K562 (cell line): Measurements from ENCODE around the gene RPL7L1. TPM values are rescaled to one million over a fixed set of nuclear protein-coding genes. Genes with fewer than 3 reads are reported as not detected.
A peak's percentile ranks its signal among the peaks of the same experiment; 100 is the strongest.

Experiments
- ATAC-seq: fragments of 200-7000 bp; cut with Tn5 transposase; 3 replicates; pipeline ENCODE4 v1.9.1; 2020; ENCODE audit warnings: moderate library complexity
- BruUV-seq: library from RNA; stranded (reverse); fragments of 400-500 nt; replicated peaks from 2 replicates; lab custom pipeline; 2021; lab: Mats Ljungman, UMichigan
- CTCF ChIA-PET: fragments of 300-600 bp; formaldehyde crosslinking; extraction: SDS; loops from one replicate; lab custom pipeline; 2021; ENCODE audit warnings: low intra/inter-chr PET ratio; lab: Yijun Ruan, JAX
- POLR2A ChIA-PET: fragments of 300-600, 350-650 bp; sonication (Branson Sonifier 250); formaldehyde crosslinking; extraction: SDS; loops from one replicate; lab custom pipeline; 2021; ENCODE audit warnings: antibody characterized with exemption, inconsistent platforms; lab: Yijun Ruan, JAX
- DNase-seq, 4 experiments: peaks; one replicate each; pipeline versions ENCODE4 v3.0.0 to v3.0.0-alpha.2; 2011 to 2018; ENCODE audit warnings: low spot score in 3 of 4, mixed read lengths in 3 of 4; ENCODE audit errors: extremely low read depth in 1 of 4
- FAIRE-seq: peaks from 2 replicates; lab custom pipeline; 2011; peaks lifted over from hg19 to GRCh38; lab: Jason Lieb, UNC
- H2AFZ ChIP-seq: 2 replicates; pipeline ENCODE4 v1.6.0; 2011; ENCODE audit warnings: low read depth, low read length, control low read depth, inconsistent platforms
- H3K27ac ChIP-seq: fragments of 200-600 bp; 3 replicates; pipeline ENCODE4 v1.8.0; 2011; ENCODE audit warnings: low read depth, mild to moderate bottlenecking, control low read depth, inconsistent platforms, low read length, moderate library complexity, mixed read lengths; ENCODE audit errors: extremely low read depth
- H3K27me3 ChIP-seq, 2 experiments: fragments of 300-600 bp in 1 of 2; 2 replicates in 1 of 2; 3 replicates in 1 of 2; pipeline versions ENCODE4 v1.6.0 to v1.8.0; 2011; ENCODE audit warnings: inconsistent platforms in 2 of 2, low read length in 2 of 2, mild to moderate bottlenecking in 1 of 2, mixed read lengths in 1 of 2, moderate library complexity in 1 of 2; ENCODE audit not compliant: control insufficient read depth in 2 of 2, insufficient read depth in 2 of 2
- H3K36me3 ChIP-seq: fragments of 300-600 bp; 3 replicates; pipeline ENCODE4 v1.8.0; 2011; ENCODE audit warnings: mild to moderate bottlenecking, low read length, inconsistent platforms; ENCODE audit not compliant: control insufficient read depth, insufficient read depth
- H3K4me1 ChIP-seq, 2 experiments: fragments of 200-600 bp in 1 of 2; replicated peaks in 1 of 2; 2 replicates in 1 of 2; 3 replicates in 1 of 2; pipeline versions ENCODE4 v1.5.1 to v1.8.0; 2011; ENCODE audit warnings: inconsistent platforms in 2 of 2, low read length in 2 of 2, mild to moderate bottlenecking in 1 of 2, mixed read lengths in 1 of 2, moderate library complexity in 1 of 2; ENCODE audit not compliant: control insufficient read depth in 2 of 2, insufficient read depth in 2 of 2
- H3K4me2 ChIP-seq: 2 replicates; pipeline ENCODE4 v1.6.1; 2011; ENCODE audit warnings: low read length, control low read depth, inconsistent platforms, mixed read lengths; ENCODE audit not compliant: insufficient read depth
- H3K4me3 ChIP-seq: fragments of 200-600 bp; sonication (generic), shearing (Covaris generic); 2 replicates; pipeline ENCODE4 v1.5.1; 2016; ENCODE audit warnings: control low read depth, inconsistent platforms
- H3K79me2 ChIP-seq: fragments of 200-600 bp; 3 replicates; pipeline ENCODE4 v1.8.0; 2011; ENCODE audit warnings: low read length, inconsistent platforms; ENCODE audit not compliant: control insufficient read depth, insufficient read depth
- H3K9ac ChIP-seq, 2 experiments: 2 replicates each; pipeline versions ENCODE4 v1.6.0 to v1.6.1; 2011; ENCODE audit warnings: low read depth in 2 of 2, low read length in 2 of 2, control low read depth in 1 of 2, inconsistent platforms in 1 of 2, mild to moderate bottlenecking in 1 of 2, mixed read lengths in 1 of 2; ENCODE audit not compliant: insufficient read depth in 1 of 2
- H3K9me1 ChIP-seq: one replicate; pipeline ENCODE4 v1.6.0; 2011; ENCODE audit warnings: inconsistent platforms, mild to moderate bottlenecking, low read length, moderate library complexity; ENCODE audit not compliant: control insufficient read depth, insufficient read depth
- H3K9me3 ChIP-seq: replicated peaks from 2 replicates; pipeline ENCODE4 v1.5.1; 2011; ENCODE audit warnings: low read depth, low read length, inconsistent platforms; ENCODE audit not compliant: control insufficient read depth, insufficient read depth
- H4K20me1 ChIP-seq: replicated peaks from 2 replicates; pipeline ENCODE4 v1.6.1; 2011; ENCODE audit warnings: low read length, inconsistent platforms, mixed read lengths; ENCODE audit not compliant: control insufficient read depth, insufficient read depth
- ASH1L ChIP-seq: fragments of 450-650 bp; IDR thresholded peaks from 2 replicates; pipeline ENCODE4 v1.6.1; 2018; ENCODE audit warnings: borderline replicate concordance, mild to moderate bottlenecking, low read depth; ENCODE audit not compliant: partially characterized antibody
- CBX2 ChIP-seq: fragments of 200-600 bp; sonication (generic); IDR thresholded peaks from one replicate; pipeline ENCODE4 v1.6.1; 2012; ENCODE audit warnings: mild to moderate bottlenecking, low read length, inconsistent platforms; ENCODE audit not compliant: insufficient read depth, poor library complexity, severe bottlenecking
- CEBPB ChIP-seq: fragments of 450-650 bp; IDR thresholded peaks from 2 replicates; pipeline ENCODE4 v1.6.1; 2016; ENCODE audit warnings: missing genetic modification characterization, missing compliant biosample characterization
- ESRRB ChIP-seq: fragments of 250-450 bp; sonication (Bioruptor Pico); IDR thresholded peaks from 2 replicates; pipeline ENCODE4 v1.5.0; 2020; ENCODE audit warnings: mild to moderate bottlenecking, moderate library complexity, borderline replicate concordance
- FOXA3 ChIP-seq, 2 experiments: fragments of 450-650 bp in 1 of 2; sonication (generic) in 1 of 2; formaldehyde crosslinking; IDR thresholded peaks in 1 of 2; conservative IDR thresholded peaks in 1 of 2; 2 replicates each; pipeline versions ENCODE4 v1.4.0 to v1.8.0; 2020 to 2022; ENCODE audit warnings: mild to moderate bottlenecking in 2 of 2, missing genetic modification reagents in 1 of 2
- KDM5B ChIP-seq: fragments of 200-600 bp; sonication (generic); IDR thresholded peaks from 2 replicates; pipeline ENCODE4 v1.6.1; 2012; ENCODE audit warnings: low read depth, mild to moderate bottlenecking, moderate library complexity, low read length, control low read depth, inconsistent platforms; ENCODE audit not compliant: insufficient replicate concordance
- KHSRP ChIP-seq: fragments of 450-650 bp; IDR thresholded peaks from 2 replicates; pipeline ENCODE4 v1.6.1; 2017
- MAX ChIP-seq: sonication (generic); formaldehyde crosslinking; IDR thresholded peaks from 2 replicates; pipeline ENCODE4 v1.9.0; 2022; ENCODE audit warnings: mild to moderate bottlenecking, missing genetic modification reagents
- PBX2 ChIP-seq, 2 experiments: IDR thresholded peaks in 1 of 2; conservative IDR thresholded peaks in 1 of 2; 2 replicates each; pipeline ENCODE4 v1.6.1; 2016; ENCODE audit warnings: low read depth in 2 of 2, mild to moderate bottlenecking in 1 of 2, missing compliant biosample characterization in 1 of 2, missing genetic modification characterization in 1 of 2, moderate library complexity in 1 of 2
- RBFOX2 ChIP-seq: fragments of 200-400 bp; formaldehyde crosslinking; IDR thresholded peaks from 2 replicates; pipeline ENCODE4 v1.6.1; 2017; ENCODE audit warnings: low read depth, mild to moderate bottlenecking, low read length, moderate library complexity
- SP2 ChIP-seq: IDR thresholded peaks from 2 replicates; pipeline ENCODE4 v1.6.1; 2011; ENCODE audit warnings: mild to moderate bottlenecking, low read depth, low read length, moderate library complexity; ENCODE audit not compliant: poor library complexity, severe bottlenecking; ENCODE audit errors: extremely low read depth
- TAF15 ChIP-seq: fragments of 200-400 bp; formaldehyde crosslinking; IDR thresholded peaks from 2 replicates; pipeline ENCODE4 v1.6.1; 2017; ENCODE audit warnings: mild to moderate bottlenecking, low read depth, low read length, moderate library complexity
- TRIM25 ChIP-seq: fragments of 450-650 bp; IDR thresholded peaks from 2 replicates; pipeline ENCODE4 v1.7.0; 2016; ENCODE audit warnings: borderline replicate concordance
- U2AF2 ChIP-seq: fragments of 200-400 bp; formaldehyde crosslinking; optimal IDR thresholded peaks from 2 replicates; pipeline ENCODE3; 2017; ENCODE audit warnings: low read depth, mild to moderate bottlenecking, low read length
- ZBTB2 ChIP-seq: fragments of 450-650 bp; IDR thresholded peaks from 2 replicates; pipeline ENCODE4 v1.6.1; 2016; ENCODE audit warnings: antibody characterized with exemption
- WGBS: fragments of 100-300 bp; shearing (Covaris generic); methylation state at CpG from one replicate; pipeline ENCODE4 v1.1.6; 2016; ENCODE audit warnings: low coverage, mixed read lengths; ENCODE audit not compliant: insufficient coverage; ENCODE audit errors: missing lambda C conversion rate; 5-methylcytosine and 5-hydroxymethylcytosine counted together
- in situ Hi-C: fragments of 300-500 bp; cut with MboI; formaldehyde crosslinking; loops from 4 replicates; pipeline ENCODE4 v1.15.0; 2018; ENCODE audit warnings: inconsistent platforms, mixed read lengths
- intact Hi-C: fragments of 100-400 bp; cut with micrococcal nuclease; formaldehyde crosslinking; loops from 2 replicates; pipeline ENCODE4 v1.14.2; 2022
- polyA plus RNA-seq, 8 experiments: library from polyadenylated mRNA; depleted of rRNA in 4 of 8; stranded (reverse) in 5 of 8; unstranded in 3 of 8; fragments of >200 nt; fragmentation: Nextera tagmentation in 2 of 8; fragmentation: Illumina TruSeq in 1 of 8; extraction: Ambion mirVana in 2 of 8; extraction: Trizol in 1 of 8; gene quantifications; 2 replicates each; pipeline versions ENCODE4 v1.2.1 to v1.2.3, GENCODE V29; 2011 to 2014; ENCODE audit warnings: inconsistent platforms in 1 of 8, missing spikeins in 1 of 8
- total RNA-seq, 7 experiments: library from RNA; depleted of rRNA in 6 of 7; stranded (reverse); fragments of >200 nt in 6 of 7; fragmentation: Illumina TruSeq in 2 of 7; extraction: Trizol in 2 of 7; gene quantifications; 2 replicates each; pipeline versions ENCODE4 v1.2.1 to v1.2.3, GENCODE V29; 2011 to 2021; ENCODE audit warnings: low replicate concordance in 1 of 7

The RPL7L1 gene
- total and polyA plus RNA-seq, 9 of the 15 experiments (the other 6 are each of a cell fraction or from before 2014, with no cell fraction given): 129 to 259 (median 164) TPM

- in situ Hi-C loops (no loop called here), intact Hi-C loops (no loop called here)
- no peak for FAIRE-seq
- ATAC-seq: no peak
- CTCF ChIA-PET: no interaction called here
- H3K4me2 ChIP-seq: no peak overlapping the region
- H3K79me2 ChIP-seq: peaks cover 43% of the 10 kb centered on the region
- H3K27me3 ChIP-seq: no peaks in the 10 kb centered on the region
- no peak overlapping the region for H3K27ac ChIP-seq
- no peaks in the 10 kb centered on the region; the same call in 1 of the 2 replicates for H4K20me1 ChIP-seq
- no peaks in the 10 kb centered on the region for H3K9me3 ChIP-seq
- H3K9me1 ChIP-seq: no peaks in the 10 kb centered on the region
- BruUV-seq: no TSS peak
- 42% methylated on average over 3 of the region's 3 CpGs for WGBS
- no peak overlapping the region for H3K9ac ChIP-seq
- no peak for DNase-seq
- H3K36me3 ChIP-seq: peaks cover 62% of the 10 kb centered on the region
- H3K4me3 ChIP-seq: no peak overlapping the region
- POLR2A ChIA-PET: interaction anchor here (0.6 to 1.6 kb wide), 3 partner anchors 13 to 696 kb away, joined by 3 to 4 read pairs (median 4); partner anchors contain the start of gene GTPBP2
- no peak overlapping the region for H2AFZ ChIP-seq
- peaks cover 14 to 18% of the 10 kb centered on the region in 2 experiments; a peak in 4 of 5 replicates for H3K4me1 ChIP-seq
- TF ChIP-seq CEBPB (tag): peak; percentile 76
- TF ChIP-seq TRIM25: no peak
- TF ChIP-seq TAF15: no peak
- no peak for TF ChIP-seq ESRRB (CRISPR knock-in tag)
- no peak for TF ChIP-seq KHSRP
- no peak for TF ChIP-seq ASH1L
- no peak for TF ChIP-seq SP2
- TF ChIP-seq PBX2 (CRISPR knock-in tag; IDR thresholded peaks at IDR 0.05; ENCODE audit: low read depth): no peak
- TF ChIP-seq PBX2 (tag; conservative IDR thresholded peaks at IDR 0.05; ENCODE audit: low read depth): no peak
- TF ChIP-seq MAX: no peak
- TF ChIP-seq FOXA3 (CRISPR knock-in tag; conservative IDR thresholded peaks at IDR 0.05 in 1 of 2, IDR thresholded peaks at IDR 0.05 in 1 of 2): 0 out of 4 replicates have a peak, but pooled peaks of 1 of the 2 experiments have one; percentile 26
- no peak for TF ChIP-seq ZBTB2
- TF ChIP-seq RBFOX2: no peak
- TF ChIP-seq KDM5B: no peak
- TF ChIP-seq CBX2: no peak
- TF ChIP-seq U2AF2: no peak
Observed at GRCh38 chr6:42933205-42933604, 53.8 kb downstream of the RPL7L1 start.
